ENCODE measurements around the gene OR7G1.
A peak's percentile ranks its signal among the peaks of the same experiment; 100 is the strongest.

The OR7G1 gene

DNA sequence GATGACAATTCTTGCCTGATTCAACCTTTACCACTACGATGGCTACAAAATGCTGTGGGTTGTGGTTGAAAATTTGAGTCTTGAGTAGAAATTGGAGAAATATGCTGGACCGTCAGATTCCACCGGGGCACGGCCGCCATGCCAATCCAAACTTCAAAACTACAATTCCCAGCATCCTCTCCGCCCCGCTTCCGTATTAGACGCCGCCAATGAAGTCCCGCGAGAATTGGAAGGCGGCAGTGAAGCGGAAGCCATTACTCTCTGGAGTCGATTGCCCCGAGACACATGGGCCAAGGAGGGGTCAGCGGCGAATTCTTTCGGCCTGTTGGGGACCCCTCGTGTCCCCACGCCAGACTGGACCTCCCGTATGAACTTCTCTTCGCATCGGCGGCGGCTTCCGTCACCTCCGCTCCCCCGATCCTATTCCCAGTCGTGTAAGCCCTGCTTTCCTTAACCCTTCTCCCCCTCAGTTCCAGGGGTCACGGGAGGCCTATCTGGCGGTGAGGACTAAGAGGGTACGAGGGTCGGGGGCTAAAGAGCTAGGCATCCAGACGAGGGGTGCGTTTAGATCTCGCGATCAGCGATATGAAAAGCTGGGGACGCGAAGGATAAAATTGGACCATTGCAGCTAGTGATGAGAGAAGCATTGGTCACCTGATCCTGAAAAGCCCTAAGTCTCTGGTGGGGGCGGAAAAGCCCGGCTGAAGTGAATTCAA, 24.8 kb upstream of the OR7G1 start, which contains the start of gene ZNF317:
TSS of gene ZNF317 (plus strand) at position 239 of the 716 bp plus-strand sequence. CDS start 15,620 bp downstream, outside the sequence.
- peak; percentile 91 for DNase-seq (ENCODE audit: low read depth, low spot score)
- H3K4me3 ChIP-seq (ENCODE audit: low read depth, low read length) = peak within 1 kb of the TSS; percentile 99
- TF ChIP-seq, protein P1, sequence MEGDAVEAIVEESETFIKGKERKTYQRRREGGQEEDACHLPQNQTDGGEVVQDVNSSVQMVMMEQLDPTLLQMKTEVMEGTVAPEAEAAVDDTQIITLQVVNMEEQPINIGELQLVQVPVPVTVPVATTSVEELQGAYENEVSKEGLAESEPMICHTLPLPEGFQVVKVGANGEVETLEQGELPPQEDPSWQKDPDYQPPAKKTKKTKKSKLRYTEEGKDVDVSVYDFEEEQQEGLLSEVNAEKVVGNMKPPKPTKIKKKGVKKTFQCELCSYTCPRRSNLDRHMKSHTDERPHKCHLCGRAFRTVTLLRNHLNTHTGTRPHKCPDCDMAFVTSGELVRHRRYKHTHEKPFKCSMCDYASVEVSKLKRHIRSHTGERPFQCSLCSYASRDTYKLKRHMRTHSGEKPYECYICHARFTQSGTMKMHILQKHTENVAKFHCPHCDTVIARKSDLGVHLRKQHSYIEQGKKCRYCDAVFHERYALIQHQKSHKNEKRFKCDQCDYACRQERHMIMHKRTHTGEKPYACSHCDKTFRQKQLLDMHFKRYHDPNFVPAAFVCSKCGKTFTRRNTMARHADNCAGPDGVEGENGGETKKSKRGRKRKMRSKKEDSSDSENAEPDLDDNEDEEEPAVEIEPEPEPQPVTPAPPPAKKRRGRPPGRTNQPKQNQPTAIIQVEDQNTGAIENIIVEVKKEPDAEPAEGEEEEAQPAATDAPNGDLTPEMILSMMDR (IDR thresholded peaks at IDR 0.05; ENCODE audit: low read depth, low read length) = no peak
- in situ Hi-C loops (cut with HindIII; ENCODE audit: low sequenced_read_pairs) = no loop called here

DNA sequence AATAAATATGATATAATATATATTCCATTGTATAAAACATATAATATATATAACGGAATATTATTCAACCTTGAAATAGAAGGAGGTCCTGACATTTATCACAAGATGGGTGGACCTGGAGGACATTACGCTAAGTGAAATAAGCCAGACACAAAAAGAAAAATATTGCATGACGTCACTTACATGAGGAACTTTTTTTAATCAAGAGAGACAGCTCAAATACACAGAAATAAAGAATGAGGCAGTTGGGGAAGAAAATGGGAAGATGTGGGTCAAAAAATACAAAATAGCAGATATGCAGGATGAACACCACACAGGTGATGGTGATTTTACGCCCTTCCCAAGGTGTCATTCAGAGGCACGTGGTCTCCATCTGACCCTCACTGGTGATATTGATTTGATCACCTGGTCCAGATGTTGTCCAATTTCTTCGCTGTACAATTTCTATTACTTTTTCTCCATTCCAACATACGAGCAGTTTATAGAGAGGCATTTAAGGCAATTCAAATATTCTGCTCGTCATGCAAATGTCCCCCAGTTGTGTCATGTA, 24.1 kb upstream of the OR7G1 start:
- TF ChIP-seq, protein P1 (IDR thresholded peaks at IDR 0.05; ENCODE audit: low read depth, low read length) = no peak
- peak overlapping the region; percentile 99 for H3K4me3 ChIP-seq (ENCODE audit: low read depth, low read length)
- no peak for DNase-seq (ENCODE audit: low read depth, low spot score)
- in situ Hi-C loops (cut with HindIII; ENCODE audit: low sequenced_read_pairs) = no loop called here

DNA sequence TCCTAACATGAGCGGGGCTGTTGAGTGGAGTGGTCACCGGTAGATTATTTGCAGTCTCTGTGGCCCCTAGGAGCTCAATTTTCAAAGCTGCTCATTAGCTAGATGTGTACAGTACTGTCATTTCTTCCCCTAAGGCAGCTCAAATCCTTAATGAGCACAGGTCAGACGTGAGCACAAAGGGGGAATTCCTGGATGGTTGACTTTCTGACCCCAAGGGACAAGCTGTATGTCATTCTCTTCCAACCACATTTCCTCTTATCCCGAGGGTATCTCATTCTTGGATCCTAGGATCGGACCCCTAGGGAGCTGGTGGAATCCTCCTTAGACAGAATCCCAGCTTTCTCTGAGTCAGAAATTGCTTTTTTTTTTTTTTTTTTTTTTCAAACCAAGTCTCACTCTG, 16.9 kb upstream of the OR7G1 start:
- TF ChIP-seq, protein P1 (IDR thresholded peaks at IDR 0.05; ENCODE audit: low read depth, low read length) = no peak
- DNase-seq (ENCODE audit: low read depth, low spot score) = no peak
- no peak overlapping the region for H3K4me3 ChIP-seq (ENCODE audit: low read depth, low read length)
- in situ Hi-C loops (cut with HindIII; ENCODE audit: low sequenced_read_pairs) = no loop called here

DNA sequence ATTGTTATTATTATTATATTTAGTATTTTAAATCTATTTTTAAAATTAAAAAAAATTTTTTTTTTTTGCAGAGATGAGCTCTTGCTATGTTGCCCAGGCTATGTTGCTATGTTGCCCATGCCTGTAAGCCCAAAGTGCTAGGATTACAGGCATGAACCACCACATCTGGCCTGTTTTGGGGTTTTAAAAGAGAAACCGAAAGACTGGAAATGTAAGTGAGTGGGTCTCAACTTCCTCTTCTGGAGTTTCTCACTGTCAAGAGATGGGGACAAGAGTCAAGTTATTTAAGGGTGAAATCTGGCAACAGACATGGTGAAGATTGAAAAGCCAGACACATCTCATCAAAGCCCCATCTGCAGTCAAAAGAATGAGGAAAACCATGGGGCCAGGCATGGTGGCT, 15.4 kb upstream of the OR7G1 start:
- H3K4me3 ChIP-seq (ENCODE audit: low read depth, low read length) = no peak overlapping the region
- no peak for DNase-seq (ENCODE audit: low read depth, low spot score)
- TF ChIP-seq, protein P1 (IDR thresholded peaks at IDR 0.05; ENCODE audit: low read depth, low read length) = no peak
- in situ Hi-C loops (cut with HindIII; ENCODE audit: low sequenced_read_pairs) = no loop called here

DNA sequence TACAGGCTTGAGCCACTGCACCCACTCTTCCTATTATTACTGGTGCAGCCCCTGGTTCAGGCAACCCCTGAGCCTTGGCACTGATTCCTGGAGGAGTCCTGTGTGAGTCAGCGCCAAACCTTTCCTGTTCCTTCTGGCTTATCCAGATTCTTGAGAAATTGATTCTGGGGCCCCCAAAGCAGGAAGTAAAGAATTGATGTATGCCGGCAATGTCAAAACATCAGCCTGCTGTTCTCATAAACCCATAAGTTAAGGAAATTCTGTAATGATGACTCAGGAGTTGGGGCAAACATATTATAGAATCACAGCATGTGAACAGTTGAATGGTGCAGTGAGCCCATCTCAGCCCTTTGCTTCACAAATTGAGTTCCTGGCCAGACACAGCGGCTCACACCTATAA, 12.6 kb upstream of the OR7G1 start:
- in situ Hi-C loops (cut with HindIII; ENCODE audit: low sequenced_read_pairs) = no loop called here
- TF ChIP-seq, protein P1 (IDR thresholded peaks at IDR 0.05; ENCODE audit: low read depth, low read length) = no peak
- DNase-seq (ENCODE audit: low read depth, low spot score) = peak; percentile 24
- H3K4me3 ChIP-seq (ENCODE audit: low read depth, low read length) = no peak overlapping the region

DNA sequence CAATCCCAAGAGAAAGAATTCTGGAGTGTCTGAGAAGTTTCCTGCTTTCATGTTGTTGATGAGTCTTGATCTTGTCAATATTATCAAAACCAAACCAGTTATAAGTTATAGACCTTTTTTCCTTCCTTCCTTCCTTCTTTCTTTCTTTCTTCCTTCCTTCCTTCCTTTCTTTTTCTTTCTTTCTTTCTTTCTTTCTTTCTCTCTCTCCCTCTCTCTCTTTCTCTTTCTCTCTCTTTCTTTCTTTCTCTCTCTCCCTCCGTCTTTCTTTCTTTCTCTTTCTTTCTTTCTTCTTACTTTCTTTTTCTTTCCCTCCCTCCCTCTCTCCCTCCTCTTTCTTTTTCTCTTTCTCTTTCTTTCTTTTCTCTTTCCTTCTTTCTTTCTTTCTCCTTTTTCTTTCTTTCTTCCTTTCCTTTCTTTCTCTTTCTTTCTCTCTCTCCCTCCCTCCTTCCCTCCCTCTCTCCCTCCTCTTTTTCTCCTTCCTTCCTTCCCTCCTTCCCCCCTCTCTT, 11.4 kb upstream of the OR7G1 start, which contains the start of gene OR7G3:
TSS of gene OR7G3 (minus strand) at position 51 of the 506 bp plus-strand sequence. CDS start at position 51, 0 bp downstream.
- no peak within 1 kb of the TSS for H3K4me3 ChIP-seq (ENCODE audit: low read depth, low read length)
- in situ Hi-C loops (cut with HindIII; ENCODE audit: low sequenced_read_pairs) = no loop called here
- DNase-seq (ENCODE audit: low read depth, low spot score) = no peak
- TF ChIP-seq, protein P1 (IDR thresholded peaks at IDR 0.05; ENCODE audit: low read depth, low read length) = no peak

All from astrocyte of the spinal cord (primary cell).